Mucosa of descending colon (tissue), 3 donors: Measurements from ENCODE around the gene APOM. TPM values are rescaled to one million over a fixed set of nuclear protein-coding genes. Genes with fewer than 3 reads are reported as not detected.
A peak's percentile ranks its signal among the peaks of the same experiment; 100 is the strongest.

Experiments used
- ATAC-seq: fragments of 200-7000 bp; cut with Tn5 transposase; one replicate; pipeline ENCODE4 v1.9.1; 2020; ENCODE audit warnings: mild to moderate bottlenecking, moderate library complexity
- DNase-seq, 3 donors: peaks; one replicate each; pipeline ENCODE4 v3.0.0-alpha.2; 2020
- H3K36me3 ChIP-seq: fragments of 200-600 bp; one replicate; pipeline ENCODE4 v1.8.0; 2021; ENCODE audit warnings: low read depth, mild to moderate bottlenecking
- H3K4me1 ChIP-seq: fragments of 200-600 bp; one replicate; pipeline ENCODE4 v1.8.0; 2021; ENCODE audit warnings: low read depth, mild to moderate bottlenecking
- H3K4me3 ChIP-seq: fragments of 200-600 bp; one replicate; pipeline ENCODE4 v1.8.0; 2021; ENCODE audit warnings: mild to moderate bottlenecking
- H3K9me3 ChIP-seq: fragments of 200-600 bp; one replicate; pipeline ENCODE4 v1.8.0; 2021; ENCODE audit warnings: mild to moderate bottlenecking
- intact Hi-C, 2 donors: fragments of 100-400 bp; cut with DNase I in 1 of 2; cut with micrococcal nuclease in 1 of 2; formaldehyde crosslinking; loops; one replicate each; pipeline versions ENCODE4 v1.11.0 to v1.11.1; 2022; cut with DNase I, micrococcal nuclease
- total RNA-seq, 3 donors: library from RNA; stranded (reverse); fragmentation: NEBNext Ultra II Directional in 2 of 3; extraction: Animal tissue kit (Norgen Biotek cat#: 25700) in 2 of 3; gene quantifications; one replicate each; pipeline versions ENCODE4 v1.2.1 to v1.2.4, GENCODE V29; 2021 to 2023
- TF ChIP-seq, protein P1 (sequence below): fragments of 200-600 bp; IDR thresholded peaks from one replicate; pipeline ENCODE4 v1.8.0; 2022; ENCODE audit warnings: antibody characterized with exemption, mild to moderate bottlenecking
- donor health status: DM: no; HTN: no; CAD: no; lungs with moderate emphysema.
- donor health status: DM: no; HTN: no; CAD: no.
- donor health status: DM: no; HTN: yes; CAD: no.

The APOM gene
- total RNA-seq, 3 donors from 2014 or later, result 2.2 to 2.7 (median 2.4) TPM

DNA sequence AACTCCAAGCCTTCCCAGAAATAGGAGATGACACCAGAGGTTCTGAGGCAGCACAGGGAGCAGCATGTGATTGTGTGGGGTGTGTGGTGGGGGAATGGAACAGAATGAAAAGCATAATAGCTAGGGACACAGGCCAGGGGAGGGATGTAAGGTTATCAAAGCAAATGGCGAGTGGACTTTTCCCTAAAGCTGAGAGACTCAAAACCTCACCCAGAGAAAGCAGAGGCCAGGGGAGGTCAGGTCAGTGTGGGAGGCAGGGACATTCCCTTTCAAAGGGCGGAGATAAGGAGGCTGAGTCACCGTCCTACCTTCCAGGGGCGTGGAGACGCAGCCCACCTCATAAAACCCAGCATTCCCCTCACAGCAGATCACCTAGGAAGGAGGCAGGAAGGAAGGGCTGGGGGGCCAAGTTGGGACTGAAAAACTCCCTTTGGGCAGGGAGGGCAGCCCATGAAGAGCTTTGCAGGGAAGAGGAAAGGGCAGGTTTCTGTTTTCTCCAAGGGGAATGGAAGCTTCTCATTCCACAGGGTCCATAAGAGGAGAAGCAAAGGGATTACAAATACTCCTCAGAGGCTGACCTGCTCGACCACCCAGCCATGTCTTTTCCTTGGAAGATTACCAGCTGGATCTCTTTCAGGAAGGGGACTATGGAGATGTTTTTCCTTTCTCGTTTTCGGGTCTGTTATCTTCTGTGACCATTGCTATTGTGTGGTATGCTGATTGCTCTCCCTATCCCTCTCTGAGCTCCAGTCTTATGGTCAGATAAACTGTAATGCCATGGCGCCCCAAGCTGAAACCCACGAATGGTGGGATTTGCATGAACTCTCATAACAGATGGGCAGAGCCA, 34.8 kb downstream of the APOM start:
- no peak overlapping the region for H3K4me3 ChIP-seq
- no peaks in the 10 kb centered on the region for H3K4me1 ChIP-seq
- TF ChIP-seq, protein P1, sequence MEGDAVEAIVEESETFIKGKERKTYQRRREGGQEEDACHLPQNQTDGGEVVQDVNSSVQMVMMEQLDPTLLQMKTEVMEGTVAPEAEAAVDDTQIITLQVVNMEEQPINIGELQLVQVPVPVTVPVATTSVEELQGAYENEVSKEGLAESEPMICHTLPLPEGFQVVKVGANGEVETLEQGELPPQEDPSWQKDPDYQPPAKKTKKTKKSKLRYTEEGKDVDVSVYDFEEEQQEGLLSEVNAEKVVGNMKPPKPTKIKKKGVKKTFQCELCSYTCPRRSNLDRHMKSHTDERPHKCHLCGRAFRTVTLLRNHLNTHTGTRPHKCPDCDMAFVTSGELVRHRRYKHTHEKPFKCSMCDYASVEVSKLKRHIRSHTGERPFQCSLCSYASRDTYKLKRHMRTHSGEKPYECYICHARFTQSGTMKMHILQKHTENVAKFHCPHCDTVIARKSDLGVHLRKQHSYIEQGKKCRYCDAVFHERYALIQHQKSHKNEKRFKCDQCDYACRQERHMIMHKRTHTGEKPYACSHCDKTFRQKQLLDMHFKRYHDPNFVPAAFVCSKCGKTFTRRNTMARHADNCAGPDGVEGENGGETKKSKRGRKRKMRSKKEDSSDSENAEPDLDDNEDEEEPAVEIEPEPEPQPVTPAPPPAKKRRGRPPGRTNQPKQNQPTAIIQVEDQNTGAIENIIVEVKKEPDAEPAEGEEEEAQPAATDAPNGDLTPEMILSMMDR, result no peak
- no peaks in the 10 kb centered on the region for H3K9me3 ChIP-seq
- DNase-seq (peak in 1 of 3 donors; percentile 31), ATAC-seq (peak; percentile 91)
- peaks cover 13% of the 10 kb centered on the region for H3K36me3 ChIP-seq
- intact Hi-C loops, result no loop called here

DNA sequence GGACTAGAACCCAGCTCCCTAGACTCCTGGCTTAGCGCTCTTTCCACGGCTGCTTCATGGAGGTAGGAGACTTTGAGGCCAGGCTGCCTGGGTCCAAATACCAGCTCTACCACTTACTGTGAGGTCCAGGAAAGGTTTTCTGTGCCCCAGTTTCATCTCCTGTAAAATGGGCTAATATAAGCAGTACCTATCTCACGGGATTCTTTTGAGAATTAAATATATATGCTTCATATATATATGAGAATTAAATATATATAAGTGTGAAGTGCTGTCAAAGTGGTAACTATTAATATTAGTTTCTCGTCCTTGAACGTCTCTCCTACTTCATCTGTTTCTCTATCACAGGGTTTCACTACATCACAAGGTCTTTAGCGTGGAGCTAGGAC, 35.4 kb downstream of the APOM start:
- TF ChIP-seq, protein P1, result no peak
- H3K36me3 ChIP-seq, result peaks cover 13% of the 10 kb centered on the region
- DNase-seq (no peak), ATAC-seq (no peak)
- H3K4me1 ChIP-seq, result no peaks in the 10 kb centered on the region
- intact Hi-C loops, result no loop called here
- H3K4me3 ChIP-seq, result no peak overlapping the region
- H3K9me3 ChIP-seq, result no peaks in the 10 kb centered on the region

DNA sequence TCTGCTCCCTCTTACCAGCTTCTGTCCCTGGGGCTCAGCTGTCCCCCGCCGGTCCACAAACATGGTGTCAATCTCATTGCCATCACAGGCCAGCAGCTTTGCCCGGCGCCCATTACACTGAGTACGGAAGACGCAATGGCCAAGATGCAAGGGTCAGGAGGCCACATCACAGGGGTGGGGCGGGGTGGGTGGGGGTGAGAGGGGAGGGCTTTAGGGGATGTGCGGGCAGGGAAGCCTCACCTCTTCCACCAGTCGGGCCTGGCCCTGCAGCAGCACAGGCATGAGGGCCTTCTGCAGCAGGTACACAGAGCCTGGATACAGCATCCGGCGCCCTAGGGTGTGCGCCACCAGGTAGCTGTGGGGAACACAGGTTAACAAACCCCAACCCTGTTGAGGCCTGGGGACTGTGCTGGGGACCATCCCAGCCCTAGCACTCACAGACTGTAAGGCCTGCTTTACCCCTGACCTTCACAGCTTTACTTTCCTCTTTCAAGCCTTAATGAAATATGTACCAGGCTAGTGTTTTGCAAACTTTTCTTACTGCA, 35.9 kb downstream of the APOM start:
- Histone ChIP-seq H3K36me3 (peaks cover 11% of the 10 kb centered on the region), H3K9me3 (no peaks in the 10 kb centered on the region), H3K4me1 (no peaks in the 10 kb centered on the region), H3K4me3 (no peak overlapping the region)
- TF ChIP-seq, protein P1, result no peak
- intact Hi-C loops, result no loop called here
- ATAC-seq (no peak), DNase-seq (no peak)

DNA sequence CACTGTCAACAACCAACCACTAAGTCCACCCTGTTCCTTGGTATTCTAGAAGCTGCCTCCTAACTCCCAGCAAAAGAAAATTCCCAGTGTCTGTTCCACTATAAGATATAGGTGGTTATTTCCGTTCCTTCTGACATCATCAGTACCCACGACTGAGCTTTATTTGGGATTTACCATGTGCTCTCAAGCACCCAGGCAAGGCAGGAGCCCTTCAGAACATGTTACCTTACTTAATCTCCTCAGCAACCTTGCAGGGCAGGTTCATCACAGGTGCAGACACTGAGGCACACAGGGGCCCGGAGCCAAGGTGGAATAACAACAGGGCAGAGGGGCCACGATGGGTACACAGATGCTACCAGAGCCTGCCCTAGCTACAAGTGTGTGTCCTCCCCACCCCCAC, 36.7 kb downstream of the APOM start:
- ATAC-seq (no peak), DNase-seq (no peak)
- TF ChIP-seq, protein P1, result no peak
- no peaks in the 10 kb centered on the region for H3K9me3 ChIP-seq
- peaks cover 7% of the 10 kb centered on the region for H3K36me3 ChIP-seq
- H3K4me3 ChIP-seq, result no peak overlapping the region
- H3K4me1 ChIP-seq, result no peaks in the 10 kb centered on the region
- intact Hi-C loops, result no loop called here

DNA sequence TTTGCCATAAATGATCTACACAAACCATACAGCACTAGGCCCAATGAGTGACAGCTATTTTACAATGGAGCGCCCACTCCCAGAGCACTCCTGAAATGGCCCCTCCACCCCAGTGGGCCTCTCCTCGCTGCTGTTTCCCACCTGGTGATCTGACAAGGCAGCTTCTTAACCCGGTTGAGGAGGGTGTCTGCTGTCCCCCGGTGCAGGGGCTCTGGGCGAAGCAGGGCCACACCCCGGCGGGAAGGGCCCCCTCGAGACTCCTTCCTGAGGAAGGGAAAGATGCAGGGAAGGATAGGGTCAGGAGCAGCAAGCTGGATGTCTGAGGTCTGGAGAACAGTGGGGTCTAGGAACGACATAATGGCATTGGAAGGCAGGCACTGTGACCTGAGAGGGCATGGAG, 37.2 kb downstream of the APOM start:
- Histone ChIP-seq H3K4me1 (no peaks in the 10 kb centered on the region), H3K4me3 (no peak overlapping the region), H3K36me3 (peaks cover 6% of the 10 kb centered on the region), H3K9me3 (no peaks in the 10 kb centered on the region)
- ATAC-seq, result no peak
- TF ChIP-seq, protein P1, result no peak
- no peak for DNase-seq
- intact Hi-C loops, result no loop called here
